Renal pelvis (tissue), 4 donors: Measurements from ENCODE around the gene DDX24. TPM values are rescaled to one million over a fixed set of nuclear protein-coding genes. Genes with fewer than 3 reads are reported as not detected.

ENCODE experiments used
- DNase-seq: peaks from one replicate; pipeline ENCODE4 v3.0.0-alpha.2; 2013
- polyA plus RNA-seq, 3 donors: library from polyadenylated mRNA; unstranded; fragments of 120-200 nt; gene quantifications; one replicate each; pipeline ENCODE4 v1.2.1, GENCODE V29; 2013; ENCODE audit not compliant: insufficient read length in 3 of 3

Gene DDX24
- polyA plus RNA-seq, 3 donors: 143 to 172 (median 170) TPM

DNA sequence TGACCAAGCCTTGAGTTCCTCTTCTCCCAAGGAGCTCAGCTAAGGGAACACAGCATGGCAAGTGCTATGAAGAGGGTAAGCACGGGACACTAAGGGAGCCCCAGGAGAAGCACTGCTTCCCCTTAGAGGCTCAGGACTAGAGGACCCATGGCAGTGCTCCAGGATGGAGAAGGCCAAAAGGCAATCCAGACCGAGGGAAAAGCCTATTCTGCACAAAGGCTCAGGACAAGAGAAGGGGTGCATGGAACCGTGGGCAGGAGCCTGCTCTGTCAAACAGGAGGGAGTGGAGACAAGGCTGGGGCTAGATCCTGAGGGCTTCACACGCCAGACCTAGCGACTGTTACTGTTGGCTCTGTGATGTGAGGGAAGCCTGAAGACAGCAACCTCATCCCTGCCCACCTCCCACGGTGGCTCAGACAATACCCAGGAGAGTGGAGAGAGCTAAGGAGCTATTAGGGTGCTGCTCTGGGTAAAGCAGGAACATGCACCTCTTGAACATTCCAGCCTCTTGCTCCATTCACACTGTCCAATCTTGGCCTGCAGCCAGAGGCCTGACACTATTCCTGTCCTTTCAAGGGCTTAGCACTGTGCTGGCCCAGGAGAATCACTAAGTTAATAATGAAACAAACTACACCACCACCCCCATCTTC, 30.6 kb downstream of the DDX24 start:
- DNase-seq: no peak

DNA sequence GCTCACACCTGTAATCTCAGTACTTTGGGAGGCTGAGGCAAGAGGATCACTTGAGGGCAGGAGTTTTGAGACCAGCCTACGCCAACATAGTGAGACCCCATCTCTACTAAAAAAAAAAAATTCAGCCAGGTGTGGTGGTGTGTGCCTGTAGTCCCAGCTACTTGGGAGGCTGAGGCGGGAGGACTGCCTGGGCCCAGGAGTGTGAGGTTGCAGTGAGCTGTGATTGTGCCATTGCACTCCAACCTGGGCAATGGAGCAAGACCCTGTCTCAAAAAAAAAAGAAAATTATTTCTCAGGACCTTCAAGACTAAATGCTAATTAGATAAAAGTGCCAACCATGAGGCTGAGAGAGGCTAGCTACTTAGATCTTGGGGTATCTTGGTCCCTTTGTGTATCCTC, 31.4 kb downstream of the DDX24 start:
- no peak for DNase-seq

DNA sequence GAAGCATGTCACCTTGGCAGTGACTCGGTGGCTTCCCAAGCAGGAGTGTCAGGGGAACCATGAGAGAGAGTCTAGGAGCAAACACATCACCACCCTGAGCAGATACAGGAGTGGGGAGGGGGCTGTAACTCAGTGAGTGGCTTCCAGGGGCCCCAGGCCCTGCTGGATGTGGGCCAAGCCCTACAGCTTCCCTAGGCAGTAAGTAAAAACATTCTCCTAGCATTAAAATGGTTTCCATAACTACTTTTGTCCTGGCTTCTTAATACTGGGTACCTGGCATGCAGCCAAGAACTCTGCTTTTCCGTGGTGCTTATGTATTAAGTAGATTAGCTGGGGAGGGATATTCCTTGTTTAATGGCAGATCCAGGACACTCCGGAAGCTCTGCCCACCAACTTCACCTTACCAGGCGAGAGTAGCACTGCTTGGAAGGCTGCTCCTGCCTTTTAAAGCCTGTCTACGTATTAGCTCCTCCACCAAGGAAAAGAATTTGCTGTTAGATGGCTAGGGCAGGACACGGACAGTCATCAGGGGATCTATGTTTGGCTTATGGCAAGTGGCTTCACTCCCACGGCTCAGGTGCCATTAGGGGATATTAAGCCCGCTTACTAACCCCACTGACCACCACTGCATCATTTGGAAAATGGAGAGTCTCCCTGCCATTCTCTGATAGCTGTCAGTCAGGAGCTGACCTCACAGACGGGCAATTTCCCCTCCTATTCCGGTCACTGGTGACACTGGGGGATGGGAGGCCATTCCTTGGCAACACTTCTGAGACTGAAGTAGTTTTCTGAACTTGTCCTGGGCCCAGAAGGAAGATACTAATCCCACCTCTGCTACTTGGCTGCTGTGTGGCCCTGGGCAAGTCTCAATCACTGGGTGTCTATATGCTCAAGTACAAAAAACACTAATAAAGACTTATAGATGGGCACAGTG, 32.0 kb downstream of the DDX24 start:
- DNase-seq: no peak

DNA sequence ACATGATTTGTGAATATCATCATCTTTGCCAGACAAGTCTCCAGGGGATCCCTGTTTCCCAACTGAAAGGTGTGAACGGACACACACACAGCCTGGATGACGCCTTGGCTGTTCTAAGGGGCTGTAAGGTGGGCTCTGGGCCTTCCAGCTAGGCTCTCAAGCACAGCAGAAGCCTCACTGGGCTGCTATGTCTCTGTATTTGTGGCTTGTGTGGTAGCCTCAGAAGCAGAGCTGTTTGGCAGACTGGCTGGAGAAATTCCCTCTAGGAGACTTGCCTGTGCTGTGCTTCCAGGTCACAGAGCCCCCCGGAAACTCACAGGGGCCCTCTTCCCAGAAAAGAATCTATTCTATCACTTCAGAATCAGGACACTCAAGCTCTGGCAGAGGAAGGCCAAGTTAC, 33.4 kb downstream of the DDX24 start:
- DNase-seq: no peak

- DNase-seq: no peak
Measured at GRCh38 chr14:94046696-94047250, 34.2 kb downstream of the DDX24 start.

- no peak for DNase-seq
Measured at GRCh38 chr14:94045563-94046345, 35.2 kb downstream of the DDX24 start.

DNA sequence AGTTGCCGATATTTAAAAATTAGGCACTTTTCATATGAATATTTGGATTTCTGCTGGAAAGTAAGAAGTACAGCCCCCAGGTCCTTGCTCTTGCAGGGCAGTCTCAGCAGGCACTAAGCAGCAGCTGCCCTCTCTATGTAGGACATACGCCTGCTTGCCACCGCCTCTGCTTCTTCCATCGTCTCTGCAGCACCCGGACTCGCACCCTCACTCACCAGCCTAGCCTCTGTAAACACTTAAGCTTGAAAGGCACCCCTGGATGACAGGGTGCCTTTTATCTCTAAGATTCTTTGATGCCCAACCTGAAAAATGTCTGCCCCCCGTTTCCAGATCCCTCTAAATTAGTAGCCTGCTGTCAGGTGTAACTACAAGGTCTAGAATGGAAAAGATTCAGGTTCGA, 35.9 kb downstream of the DDX24 start:
- no peak for DNase-seq

- DNase-seq: no peak
Measured at GRCh38 chr14:94044476-94045091, 36.4 kb downstream of the DDX24 start.

GRCh38 chr14:94043756-94044475, 37.1 kb downstream of the DDX24 start:
- DNase-seq: no peak

DNA sequence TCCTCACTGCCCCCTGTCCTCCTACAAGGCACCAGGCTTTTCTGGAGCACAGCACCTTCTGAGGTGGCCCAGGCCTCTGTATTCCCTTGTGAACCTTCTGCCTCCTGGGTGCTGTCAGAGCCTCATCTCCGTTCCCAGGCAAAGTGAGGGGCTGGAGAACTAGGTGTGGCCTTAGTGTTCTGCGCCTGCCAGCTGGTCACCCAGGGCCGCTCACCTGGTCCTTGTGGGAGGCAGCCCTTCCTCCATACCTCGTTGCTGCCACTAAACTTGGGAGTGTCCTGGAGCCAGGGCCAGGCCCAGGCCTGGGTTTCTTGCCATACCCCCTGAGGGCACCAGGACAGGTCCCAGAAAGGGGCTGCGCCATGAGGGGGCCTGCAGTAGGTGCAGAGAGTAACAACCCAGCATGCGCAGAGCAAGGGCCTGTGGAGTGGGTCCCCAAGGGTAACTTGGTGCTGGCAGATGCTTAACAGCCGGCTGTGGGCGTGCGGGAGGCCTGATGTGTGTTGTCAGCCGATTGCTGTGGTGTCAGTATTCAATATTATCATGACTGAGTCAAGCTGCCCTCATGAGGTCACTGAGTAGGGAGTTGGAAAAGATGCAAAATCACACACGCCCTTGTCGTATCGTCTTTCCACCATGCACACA, 37.8 kb downstream of the DDX24 start:
- DNase-seq: no peak

DNA sequence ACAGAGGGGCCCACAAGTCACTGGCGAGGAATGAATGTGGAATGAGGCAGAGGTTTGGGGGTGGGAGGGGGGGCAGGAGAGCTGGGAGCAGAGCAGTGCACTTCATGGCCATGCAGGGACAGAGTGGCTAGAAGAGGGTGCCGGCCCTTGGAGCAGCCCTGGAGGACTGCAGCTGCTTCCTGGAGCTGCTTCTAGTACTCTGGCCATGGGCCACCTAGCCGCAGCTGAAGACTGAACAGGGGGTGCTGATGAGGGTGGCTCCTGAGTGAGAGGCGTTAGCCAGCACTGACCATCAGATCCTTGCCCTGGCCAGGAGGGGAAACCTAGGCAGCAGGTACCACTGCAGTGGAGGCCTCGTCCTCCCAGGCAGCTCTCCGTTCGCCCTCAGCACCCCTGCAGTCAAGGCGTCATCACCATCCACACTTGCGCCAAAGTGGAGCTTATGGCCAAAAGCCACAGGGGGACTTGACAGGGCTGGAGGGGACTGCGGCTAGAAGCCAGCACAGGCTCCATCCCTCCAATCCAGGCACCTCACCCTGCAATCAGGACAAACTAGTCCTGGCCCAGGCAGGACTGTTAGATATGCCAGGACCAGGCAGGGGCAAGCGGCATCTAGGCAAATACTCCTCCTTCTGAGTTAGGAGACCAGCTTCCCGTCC, 38.4 kb downstream of the DDX24 start:
- DNase-seq: no peak

DNA sequence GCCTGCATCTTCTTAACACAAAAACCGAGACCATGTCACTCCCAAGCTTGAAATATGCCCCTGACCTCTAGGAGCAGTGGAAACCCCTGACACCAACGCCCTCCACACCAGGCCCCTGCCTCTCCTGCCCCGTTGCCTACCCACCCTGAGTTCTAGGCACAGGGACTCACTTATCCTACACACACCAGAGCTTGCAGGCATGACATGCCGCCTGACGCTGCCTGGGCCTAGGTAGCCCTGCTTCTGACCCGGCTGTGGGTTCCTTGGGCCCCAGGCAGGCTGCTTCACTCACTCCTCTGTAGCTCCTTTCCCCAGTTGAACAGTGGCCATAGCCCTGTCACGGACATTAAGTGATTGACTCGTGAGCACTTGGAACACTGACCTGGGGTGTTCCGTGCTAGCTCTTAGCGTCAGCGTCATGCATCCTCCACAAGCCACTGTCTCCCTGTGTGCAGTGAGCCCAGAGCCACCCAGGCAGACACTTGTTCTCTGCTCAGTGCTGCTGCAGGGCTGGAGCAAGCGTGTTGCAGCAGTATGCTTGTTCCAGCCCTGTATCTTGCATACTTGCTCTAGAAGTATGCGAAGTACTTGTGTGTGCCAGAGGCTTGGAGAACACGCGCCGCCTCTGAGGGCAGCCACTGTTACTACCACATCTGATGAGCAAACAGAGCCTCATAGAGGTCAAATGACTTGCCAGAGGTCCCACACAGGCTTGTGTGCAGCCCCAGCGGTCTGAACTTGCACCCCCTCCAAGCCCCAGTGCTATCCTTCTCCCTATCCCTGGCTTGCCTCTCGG, 39.3 kb downstream of the DDX24 start:
- DNase-seq: no peak

DNA sequence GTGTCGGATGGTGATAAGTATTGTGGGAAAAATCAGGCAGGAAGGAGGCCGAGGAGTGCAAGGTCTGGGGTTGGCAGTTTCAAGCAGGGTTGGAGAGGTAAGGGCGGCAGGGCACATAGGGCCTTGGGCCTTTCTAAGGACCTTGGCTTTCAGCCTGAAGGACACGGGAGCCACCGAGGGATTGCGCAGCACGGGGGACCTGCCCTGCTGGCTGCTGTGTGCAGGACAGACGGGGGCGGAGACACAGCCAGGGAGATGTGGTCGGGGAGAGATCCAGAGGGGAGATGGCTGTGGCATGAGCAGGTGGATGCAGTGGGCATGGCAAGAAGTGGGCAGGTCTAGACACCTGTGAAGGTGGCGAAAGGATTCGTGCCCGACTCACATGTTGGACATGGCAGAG, 40.2 kb downstream of the DDX24 start:
- DNase-seq: no peak

DNA sequence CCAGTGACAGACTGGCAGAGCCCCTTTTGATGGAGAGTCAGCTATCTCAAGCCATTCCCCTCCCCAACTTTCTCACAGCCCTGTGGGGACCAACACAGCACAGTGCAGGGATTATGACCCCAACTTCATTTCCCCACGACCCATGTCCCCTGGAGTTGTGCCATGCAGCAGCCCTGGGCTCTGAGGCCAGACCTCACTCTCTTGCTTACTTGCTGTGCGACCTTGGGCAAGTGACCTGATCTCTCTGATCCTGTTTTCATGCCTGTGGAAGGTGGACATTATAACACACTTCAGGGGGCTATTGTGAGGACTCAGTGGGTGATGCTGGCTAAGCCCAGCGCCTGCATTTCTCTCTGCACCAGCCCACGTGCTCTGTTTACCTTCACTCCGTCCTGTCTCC, 40.8 kb downstream of the DDX24 start:
- no peak for DNase-seq

DNA sequence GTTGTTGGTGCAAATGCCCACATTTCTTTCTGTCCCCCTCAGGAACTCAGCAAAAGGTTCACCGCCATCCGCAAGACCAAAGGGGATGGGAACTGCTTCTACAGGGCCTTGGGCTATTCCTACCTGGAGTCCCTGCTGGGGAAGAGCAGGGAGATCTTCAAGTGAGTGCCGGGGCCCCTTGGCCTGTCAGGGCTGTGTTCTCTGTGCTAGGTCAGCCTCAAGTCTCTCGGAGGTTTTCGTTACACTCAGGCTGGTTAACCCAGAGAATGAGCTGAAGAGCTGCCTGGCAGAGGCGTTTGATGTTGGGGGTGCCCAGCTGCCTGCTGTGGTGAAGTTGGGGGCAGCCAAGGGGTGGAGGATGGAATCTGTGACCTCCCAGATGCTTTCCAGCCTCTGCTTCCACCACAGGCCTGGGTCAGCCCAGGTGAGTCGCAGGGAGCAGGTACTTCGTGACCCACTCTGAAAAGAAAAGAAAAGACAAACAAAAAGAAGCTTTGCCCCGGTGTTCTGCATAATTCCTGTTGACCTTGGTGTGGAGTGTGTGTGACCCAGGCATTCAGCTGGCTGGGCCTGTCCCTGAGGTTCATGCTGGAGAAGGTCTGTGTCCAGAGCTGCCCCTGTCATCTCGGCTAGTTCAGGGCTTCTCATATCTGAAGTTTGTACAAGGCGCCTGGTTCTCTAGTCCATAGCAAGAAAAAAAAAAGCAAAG, 41.9 kb downstream of the DDX24 start:
- no peak for DNase-seq

DNA sequence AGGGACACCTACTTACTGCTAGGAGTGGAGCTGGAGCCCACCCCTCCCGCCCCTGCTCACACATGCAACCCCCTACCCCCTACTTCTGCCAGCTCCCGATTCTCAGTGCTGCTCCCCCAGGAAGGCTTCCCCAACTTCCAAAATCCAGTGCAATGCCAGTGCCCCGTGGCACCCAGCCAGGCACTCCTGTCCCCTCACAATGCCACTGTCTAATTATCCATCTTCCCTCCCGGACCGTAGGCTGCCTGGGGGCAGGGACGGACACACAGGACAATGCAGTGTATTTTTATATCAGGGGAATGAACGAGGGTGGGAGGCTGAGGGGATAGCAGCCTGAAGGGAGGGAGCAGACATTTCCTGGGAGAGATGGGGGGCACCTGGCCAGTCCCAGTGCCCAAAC, 42.5 kb downstream of the DDX24 start:
- no peak for DNase-seq

DNA sequence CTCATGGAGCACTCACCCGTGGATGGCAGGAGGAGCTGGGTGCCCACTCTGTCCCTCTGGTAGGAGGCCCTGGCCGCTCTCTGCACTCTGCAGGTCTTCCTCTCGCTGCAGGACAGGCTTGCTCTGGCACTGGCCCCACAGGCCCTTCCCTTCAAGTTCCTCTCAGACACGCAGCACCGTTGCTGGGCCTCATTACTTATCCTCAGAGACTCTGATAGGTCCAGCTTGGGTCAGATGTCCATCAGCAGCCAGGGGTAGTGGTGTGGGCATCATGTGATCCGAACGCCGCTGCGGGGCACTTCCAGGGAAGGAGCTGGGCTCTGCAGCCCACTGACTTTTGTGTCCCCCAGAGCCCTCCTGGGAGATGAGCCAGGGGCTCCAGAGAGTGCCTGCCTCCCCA, 43.0 kb downstream of the DDX24 start:
- no peak for DNase-seq
